A673 (cell line): Measurements from ENCODE around the gene RABGAP1L.

Experiments used
- EZH2 ChIP-seq: fragments of 200-600 bp; sonication (generic); IDR thresholded peaks from 2 replicates; pipeline ENCODE4 v1.6.1; 2017; ENCODE audit warnings: borderline replicate concordance, low read depth, mild to moderate bottlenecking, mixed read lengths, antibody characterized with exemption, low read length; ENCODE audit not compliant: poor library complexity, severe bottlenecking
- TF ChIP-seq, protein P1 (sequence below): fragments of 300-800, 200-600 bp; sonication (generic); conservative IDR thresholded peaks from 2 replicates; pipeline ENCODE4 v1.5.1; 2017; ENCODE audit warnings: low read depth, mild to moderate bottlenecking, antibody characterized with exemption, low read length, moderate library complexity, mixed read lengths

DNA sequence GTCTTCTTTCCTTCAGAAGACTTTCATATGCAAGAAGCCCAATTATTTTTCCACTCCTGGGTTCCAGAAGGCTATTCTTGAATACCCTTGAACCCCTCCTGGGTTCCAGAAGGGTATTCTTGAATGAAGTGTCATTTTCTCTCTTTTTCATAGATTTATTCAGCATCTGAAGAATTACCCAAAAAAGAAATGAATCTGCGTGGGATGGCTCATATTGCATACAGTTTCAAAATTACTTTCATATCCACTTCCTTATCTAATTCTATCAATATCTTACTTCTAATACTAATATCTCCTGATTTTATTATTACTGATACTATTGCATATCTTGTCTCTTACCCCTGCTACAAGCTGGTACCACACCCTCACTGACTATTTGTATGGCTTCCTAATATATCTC, 22.6 kb upstream of the RABGAP1L start:
- TF ChIP-seq, protein P1, sequence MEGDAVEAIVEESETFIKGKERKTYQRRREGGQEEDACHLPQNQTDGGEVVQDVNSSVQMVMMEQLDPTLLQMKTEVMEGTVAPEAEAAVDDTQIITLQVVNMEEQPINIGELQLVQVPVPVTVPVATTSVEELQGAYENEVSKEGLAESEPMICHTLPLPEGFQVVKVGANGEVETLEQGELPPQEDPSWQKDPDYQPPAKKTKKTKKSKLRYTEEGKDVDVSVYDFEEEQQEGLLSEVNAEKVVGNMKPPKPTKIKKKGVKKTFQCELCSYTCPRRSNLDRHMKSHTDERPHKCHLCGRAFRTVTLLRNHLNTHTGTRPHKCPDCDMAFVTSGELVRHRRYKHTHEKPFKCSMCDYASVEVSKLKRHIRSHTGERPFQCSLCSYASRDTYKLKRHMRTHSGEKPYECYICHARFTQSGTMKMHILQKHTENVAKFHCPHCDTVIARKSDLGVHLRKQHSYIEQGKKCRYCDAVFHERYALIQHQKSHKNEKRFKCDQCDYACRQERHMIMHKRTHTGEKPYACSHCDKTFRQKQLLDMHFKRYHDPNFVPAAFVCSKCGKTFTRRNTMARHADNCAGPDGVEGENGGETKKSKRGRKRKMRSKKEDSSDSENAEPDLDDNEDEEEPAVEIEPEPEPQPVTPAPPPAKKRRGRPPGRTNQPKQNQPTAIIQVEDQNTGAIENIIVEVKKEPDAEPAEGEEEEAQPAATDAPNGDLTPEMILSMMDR: no peak
- TF ChIP-seq EZH2: no peak
